GM12801 (cell line): ENCODE measurements around the gene CLEC2L.

ENCODE experiments used
- TF ChIP-seq, protein P1 (sequence below): IDR thresholded peaks from one replicate; pipeline ENCODE4 v1.5.1; 2011; ENCODE audit warnings: control low read depth; ENCODE audit not compliant: insufficient read length; ENCODE audit errors: extremely low read depth

Gene CLEC2L

DNA sequence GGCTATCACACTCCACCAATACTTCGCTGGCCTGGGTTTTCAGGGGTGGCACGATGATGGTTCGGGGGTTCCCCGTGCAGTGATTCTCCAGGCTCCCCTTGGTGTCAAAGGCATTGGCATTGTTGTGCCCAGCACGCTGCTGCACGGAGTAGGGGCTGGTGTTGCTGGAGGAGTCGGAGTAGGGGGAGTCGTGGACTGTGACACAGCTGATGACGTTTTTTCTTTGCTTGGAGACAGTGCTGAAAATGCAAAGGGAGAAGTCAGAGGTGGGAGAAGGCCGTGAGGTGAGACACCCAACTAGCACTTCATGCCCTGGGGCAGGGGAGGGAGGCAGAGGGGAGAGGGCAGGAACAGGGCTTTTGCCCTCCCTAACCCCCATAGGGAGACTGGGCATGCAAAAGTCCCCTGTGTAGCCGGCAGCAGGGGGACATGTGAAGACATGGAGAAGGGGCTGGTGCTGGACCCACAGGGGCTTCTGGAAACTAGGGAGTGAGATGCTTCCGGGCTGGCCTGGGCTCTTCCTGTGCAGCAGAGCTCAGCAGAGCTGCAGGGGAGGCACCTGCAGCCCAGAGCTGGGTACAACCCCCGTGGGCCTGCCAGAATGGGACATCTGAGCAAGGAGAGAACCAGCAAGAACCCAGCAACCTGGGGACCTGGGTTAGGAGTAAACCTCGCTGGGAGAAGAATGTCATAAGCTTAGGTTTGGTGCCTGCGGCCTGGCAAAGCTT lies 60.5 kb downstream of the CLEC2L start:
- TF ChIP-seq, protein P1, sequence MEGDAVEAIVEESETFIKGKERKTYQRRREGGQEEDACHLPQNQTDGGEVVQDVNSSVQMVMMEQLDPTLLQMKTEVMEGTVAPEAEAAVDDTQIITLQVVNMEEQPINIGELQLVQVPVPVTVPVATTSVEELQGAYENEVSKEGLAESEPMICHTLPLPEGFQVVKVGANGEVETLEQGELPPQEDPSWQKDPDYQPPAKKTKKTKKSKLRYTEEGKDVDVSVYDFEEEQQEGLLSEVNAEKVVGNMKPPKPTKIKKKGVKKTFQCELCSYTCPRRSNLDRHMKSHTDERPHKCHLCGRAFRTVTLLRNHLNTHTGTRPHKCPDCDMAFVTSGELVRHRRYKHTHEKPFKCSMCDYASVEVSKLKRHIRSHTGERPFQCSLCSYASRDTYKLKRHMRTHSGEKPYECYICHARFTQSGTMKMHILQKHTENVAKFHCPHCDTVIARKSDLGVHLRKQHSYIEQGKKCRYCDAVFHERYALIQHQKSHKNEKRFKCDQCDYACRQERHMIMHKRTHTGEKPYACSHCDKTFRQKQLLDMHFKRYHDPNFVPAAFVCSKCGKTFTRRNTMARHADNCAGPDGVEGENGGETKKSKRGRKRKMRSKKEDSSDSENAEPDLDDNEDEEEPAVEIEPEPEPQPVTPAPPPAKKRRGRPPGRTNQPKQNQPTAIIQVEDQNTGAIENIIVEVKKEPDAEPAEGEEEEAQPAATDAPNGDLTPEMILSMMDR, result no peak

DNA sequence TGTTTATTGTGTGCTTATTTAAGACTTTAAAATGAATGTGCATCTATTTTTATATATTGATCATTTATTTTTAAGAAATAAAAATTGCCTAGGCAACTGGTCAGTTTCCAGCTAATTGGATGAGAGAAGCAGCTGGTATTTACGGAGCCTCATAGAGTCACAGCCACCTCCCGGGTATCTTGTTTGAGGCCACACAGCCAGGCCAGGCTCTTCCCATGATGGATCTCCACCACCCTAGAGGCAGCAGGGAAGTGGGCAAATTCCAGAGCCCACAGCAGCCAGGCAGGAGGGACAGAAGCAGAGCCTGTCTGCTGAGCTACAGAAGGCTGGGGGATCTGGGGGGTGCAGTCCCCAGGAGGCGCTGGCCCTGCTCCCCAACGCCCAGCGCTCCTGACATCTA lies 61.6 kb downstream of the CLEC2L start:
- TF ChIP-seq, protein P1, result no peak

DNA sequence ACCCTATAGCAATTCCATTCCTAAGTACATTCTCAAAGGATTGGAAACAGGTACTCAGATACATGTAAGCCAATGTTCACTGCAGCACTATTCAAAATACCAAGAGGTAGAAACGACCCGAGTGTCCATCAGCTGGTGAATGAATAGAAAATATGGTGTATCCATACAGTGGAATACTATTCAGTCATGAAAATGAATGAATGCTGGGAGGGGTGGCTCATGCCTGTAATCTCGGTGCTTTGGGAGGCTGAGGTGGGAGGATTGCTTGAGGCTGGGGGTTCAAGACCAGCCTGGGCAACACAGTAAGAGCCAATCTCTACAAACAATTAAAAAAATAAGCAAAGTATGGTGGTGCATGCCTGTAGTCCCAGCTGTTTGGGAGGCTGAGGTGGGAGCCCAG lies 62.8 kb downstream of the CLEC2L start:
- TF ChIP-seq, protein P1, result no peak

DNA sequence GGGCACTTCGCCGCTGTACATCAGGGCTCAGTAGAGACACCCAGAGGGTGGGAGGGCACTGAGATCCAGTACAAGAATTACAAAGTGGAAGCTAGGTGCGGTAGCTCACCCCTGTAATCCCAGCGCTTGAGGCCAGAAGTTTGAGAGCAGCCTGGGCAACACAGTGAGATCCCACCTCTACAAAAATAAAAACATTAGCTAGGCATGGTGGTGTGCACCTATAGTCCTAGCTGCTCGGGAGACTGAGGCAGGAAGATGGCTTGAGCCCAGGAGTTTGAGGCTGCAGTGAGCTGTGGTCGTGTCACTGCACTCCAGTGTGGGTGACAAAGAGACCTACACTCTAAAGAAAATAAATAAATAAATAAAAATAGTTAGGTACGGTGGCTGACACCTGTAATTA lies 64.0 kb downstream of the CLEC2L start:
- TF ChIP-seq, protein P1, result no peak

DNA sequence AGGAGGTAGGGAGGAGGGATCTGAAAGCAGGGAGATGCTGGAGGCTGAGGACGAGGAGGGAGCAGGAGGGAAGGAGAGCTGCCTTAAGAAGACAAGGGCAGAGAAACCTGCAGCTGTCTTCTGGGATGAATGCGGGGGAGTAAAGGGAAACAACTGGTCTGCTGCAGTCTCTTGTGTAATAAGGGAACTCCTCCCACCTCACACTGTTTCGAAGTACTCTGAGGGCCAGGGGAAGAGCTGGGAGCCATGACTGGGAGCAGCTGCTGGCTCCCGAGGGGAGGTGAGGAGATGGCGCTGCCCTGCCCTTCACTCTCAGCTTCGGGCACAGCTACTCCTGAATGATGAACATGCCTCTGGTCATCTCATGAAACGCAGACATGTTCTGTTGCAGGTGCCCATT lies 65.1 kb downstream of the CLEC2L start:
- TF ChIP-seq, protein P1, result no peak

DNA sequence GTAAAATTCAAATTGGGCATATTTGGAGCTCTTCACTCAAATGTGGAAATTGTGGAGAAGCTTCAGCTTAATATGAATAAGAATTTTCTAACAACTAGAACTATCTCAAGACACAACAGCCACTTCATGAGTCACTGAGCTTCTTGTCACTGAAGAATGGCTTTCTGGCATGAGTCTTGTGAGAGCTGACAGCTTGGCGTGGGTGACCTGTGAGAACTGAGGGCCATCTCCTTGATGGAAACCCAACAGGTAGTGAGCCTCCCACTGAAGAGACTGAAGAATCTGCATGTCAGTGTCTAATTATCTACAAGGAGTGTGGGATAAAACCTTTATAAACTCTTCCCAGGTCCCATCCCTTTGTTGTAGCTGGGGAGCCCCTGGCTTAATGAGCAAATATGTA lies 66.0 kb downstream of the CLEC2L start:
- TF ChIP-seq, protein P1, result no peak

DNA sequence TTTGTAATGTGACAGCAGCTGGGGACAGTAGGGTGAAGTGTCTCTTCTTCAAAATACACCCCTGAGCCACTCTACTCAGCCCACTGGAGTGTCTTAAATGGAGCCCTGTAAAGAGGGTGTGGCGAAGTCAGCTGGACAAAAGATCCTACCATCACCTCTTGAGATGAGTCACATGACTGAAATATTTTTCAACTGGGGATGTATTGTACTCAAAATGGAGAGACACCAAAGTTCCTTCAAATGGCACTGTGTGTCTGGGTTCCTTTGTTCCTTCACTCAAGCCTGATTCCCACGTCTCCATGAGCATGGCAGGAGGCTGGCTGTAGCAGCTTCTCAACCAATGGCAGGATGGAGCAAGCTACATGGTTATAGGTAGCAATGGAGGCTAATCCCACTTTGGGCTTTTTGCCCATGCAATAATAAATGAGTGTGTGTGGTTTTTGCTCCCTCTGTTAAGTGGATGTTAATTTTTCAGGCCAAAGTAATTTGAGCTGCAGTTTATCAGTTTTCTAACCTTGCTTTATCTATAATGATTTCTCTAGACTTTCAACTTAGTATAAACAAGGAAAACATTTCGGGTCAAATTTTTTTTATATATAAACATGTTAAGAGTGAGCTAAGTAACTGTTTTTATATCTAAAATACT lies 68.2 kb downstream of the CLEC2L start:
- TF ChIP-seq, protein P1, result no peak
